GM18907 (cell line): ENCODE results near the gene IL32.

Experiments used
- ATAC-seq: cut with Tn5 transposase; IDR thresholded peaks from one replicate; pipeline ENCODE4 v1.9.1; 2021; ENCODE audit warnings: mild to moderate bottlenecking, moderate library complexity; ENCODE audit not compliant: unreplicated experiment

The IL32 gene

DNA sequence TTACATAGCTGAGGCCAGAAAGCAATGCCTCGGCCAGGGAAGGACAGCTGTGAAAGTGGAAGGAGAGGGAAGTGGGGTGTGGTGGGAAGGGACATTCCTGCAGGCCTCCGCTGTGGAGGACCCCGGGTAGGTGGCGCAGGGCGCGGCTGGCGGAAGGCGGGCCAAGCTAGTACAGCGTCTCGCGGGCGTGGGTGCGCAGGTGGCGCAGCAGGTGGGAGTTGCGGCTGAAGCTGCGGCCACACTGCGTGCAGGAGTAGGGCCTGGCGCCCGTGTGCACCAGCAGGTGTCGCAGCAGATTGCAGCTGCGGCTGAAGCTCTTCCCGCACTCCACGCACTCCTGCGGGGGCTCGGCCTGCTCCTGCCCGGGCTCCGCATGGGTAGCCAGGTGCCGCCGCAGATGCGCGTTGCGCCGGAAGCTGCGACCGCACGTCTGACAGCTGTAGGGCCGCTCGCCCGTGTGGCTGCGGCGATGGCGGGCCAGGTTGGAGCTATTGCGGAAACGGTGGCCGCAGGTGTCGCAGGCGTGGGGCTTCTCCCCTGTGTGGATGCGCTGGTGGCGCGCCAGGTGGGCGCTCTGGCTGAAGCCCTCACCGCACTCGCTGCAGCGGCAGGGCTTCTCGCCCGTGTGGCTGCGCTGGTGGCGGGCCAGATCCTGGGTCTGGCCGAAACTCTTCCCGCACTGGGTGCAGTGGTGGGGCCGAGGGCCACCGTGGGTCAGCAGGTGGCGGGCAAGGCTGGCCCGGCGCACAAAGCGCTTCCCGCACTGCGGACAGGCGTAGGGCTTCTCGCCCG lies 23.7 kb downstream of the IL32 start:
- ATAC-seq, result no peak

- ATAC-seq, result no peak
These were observed 24.5 kb downstream of the IL32 start for GRCh38 chr16:3089717-3090592.

- ATAC-seq, result no peak
These were observed 26.1 kb downstream of the IL32 start for GRCh38 chr16:3091551-3091950.

DNA sequence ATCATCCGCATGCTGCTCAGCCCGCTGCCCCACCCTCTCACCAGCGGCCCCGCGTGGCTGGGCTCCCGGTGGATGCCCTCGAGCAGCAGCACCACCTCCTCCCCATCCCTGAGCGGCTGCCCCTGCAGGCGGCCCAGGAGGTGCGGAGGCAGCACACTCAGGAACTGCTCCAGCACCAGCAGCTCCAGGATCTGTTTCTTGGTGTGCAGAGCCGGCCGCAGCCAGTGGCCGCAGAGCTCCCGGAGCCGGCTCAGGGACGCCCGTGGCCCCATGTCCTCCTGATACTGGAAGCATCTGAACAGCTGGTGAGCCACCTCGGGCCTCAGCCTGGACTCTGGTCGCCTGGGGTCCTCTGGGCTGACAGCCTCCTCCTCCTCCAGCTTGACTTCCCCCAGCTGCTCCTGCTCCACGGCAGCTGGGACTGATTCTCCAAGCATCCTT lies 27.1 kb downstream of the IL32 start:
- ATAC-seq, result no peak

DNA sequence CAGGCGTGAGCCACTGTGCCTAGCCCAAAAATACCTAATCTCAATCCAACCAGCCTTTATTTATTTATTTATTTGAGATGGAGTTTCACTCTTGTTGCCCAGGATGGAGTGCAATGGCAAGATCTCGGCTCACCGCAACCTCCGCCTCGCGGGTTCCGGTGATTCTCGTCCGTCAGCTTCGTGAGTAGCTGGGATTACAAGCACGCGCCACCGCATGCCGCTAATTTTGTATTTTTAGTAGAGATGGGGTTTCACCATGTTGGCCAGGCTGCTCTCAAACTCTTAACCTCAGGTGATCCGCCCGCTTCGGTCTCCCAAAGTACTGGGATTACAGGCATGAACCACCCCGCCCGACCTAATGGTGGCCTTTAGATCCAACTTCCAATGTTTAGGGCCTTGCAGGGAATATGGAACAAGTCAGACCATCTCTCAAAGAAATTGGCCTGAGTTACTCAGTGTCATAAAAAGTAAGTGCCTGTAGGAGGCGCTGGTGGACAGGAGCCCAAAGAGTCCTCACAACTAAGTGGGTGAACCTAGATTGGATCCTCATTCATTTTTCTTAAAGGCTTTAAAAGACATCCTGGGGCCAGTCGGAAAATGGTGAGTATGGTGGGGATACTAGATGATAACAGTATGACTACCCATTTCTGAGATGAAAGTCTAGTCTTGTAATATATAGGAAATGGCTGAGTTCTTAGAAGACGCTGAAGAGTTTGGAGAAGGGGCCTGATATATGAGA lies 29.0 kb downstream of the IL32 start:
- ATAC-seq, result no peak

- peak; percentile 68 for ATAC-seq
These were observed 30.4 kb downstream of the IL32 start for GRCh38 chr16:3095869-3096268.

GRCh38 chr16:3096362-3096761 lies 30.9 kb downstream of the IL32 start:
- ATAC-seq, result no peak

DNA sequence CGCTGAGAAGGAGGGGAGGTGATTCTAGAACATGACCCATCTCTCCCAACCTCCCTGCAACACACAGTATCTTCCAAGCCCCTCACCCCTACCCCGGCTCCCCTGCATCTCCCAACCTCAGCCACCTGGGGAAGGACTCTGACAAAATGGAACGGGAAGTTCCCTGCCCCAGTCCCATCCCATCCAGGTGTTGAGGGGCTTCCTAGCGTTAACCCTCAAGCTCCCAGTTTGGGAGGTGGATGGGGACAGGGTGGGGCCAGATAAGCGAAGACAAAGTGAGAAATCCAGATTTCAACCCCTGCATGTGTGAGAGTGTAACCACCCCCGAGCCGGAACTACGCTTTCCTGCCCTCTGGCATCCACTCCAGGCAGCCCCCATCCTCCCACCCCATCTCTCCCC lies 31.8 kb downstream of the IL32 start:
- no peak for ATAC-seq

DNA sequence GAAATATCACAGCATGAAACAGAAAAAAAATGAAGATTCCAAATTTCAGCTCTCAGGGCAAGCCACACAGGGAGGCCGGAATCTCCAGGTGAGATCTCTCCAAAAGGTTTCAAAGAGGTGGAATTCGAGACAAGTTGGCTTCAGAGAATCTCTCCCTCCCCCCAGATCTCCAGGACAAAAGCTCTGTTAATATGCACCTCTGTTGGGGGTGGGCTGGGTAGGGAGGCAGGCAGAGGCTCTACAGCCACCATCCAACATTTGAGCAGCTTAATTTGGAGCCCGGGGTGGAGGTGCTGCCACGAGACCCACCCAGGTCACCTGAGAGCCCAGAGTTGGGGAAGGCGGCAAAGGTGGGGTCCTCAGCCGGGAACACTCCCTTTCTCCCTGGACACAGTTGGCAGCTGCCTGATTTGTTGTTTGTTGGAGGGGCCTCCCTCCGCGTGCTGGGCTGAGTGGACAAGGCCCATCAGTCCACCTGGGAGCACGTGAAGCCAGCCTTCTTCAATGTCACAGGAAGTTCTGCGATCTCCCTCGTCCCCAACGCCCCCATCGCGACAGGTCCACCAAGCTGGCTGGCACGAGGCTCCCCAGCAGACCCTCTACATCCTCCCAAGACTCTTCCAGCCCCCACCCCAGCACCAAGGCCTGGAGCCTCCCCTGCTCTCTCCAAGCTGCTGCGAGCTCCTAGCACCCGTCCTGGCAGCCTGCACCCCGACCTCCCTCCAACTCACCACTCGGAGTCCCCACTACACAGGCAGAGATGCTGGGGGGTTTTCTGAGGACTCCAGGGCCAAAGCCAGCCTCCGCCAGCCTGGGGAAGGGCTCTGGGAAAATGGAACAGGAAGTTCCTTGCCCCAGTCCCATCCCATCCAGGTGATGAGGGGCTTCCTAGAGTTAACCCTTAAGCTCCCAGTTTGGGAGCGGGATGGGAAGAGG lies 33.3 kb downstream of the IL32 start, which contains the start of gene ZSCAN10:
Gene ZSCAN10, minus strand, starts transcription at position 836 of the 936 bp plus-strand sequence. CDS start 6,357 bp downstream, outside the sequence.
- no peak for ATAC-seq

GRCh38 chr16:3099395-3099731 lies 33.9 kb downstream of the IL32 start:
- ATAC-seq, result no peak

GRCh38 chr16:3099732-3100499 lies 34.5 kb downstream of the IL32 start:
- peak; percentile 38 for ATAC-seq

- ATAC-seq, result no peak
These were observed 35.8 kb downstream of the IL32 start for GRCh38 chr16:3101018-3101840.

DNA sequence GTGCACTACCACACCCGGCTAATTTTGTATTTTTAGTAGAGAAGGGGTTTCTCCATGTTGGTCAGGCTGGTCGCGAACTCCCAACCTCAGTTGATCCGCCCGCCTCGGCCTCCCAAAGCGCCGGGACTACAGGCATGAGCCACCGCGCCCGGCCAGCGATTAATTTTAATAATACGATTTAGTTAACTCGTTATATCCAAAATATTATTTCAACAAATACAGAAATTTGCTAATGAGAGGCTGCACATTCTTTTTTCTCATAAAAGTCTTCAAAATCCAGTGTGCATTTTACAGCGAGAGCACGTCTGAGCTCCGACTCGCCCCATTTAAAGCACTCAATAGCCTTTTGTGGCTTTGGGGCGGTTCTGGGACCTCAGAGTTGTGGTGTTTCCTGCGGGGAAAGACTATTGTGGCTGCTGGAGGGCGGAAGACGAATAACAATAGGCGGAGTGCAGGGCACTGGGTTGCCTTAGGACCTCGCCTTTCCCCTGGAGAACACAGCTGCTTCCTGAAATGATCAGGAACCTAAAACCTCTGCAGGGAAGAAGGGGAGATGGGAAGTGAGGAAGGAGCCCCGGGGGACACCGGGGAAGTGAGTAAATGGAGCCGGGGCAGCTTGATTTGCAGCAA lies 36.5 kb downstream of the IL32 start:
- ATAC-seq, result no peak

GRCh38 chr16:3106205-3106928 lies 40.9 kb downstream of the IL32 start:
- peak; percentile 85 for ATAC-seq

GRCh38 chr16:3112058-3112880 lies 46.8 kb downstream of the IL32 start, which contains the start of gene ZNF205:
Gene ZNF205 (plus strand): TSS chr16:3112586. CDS start chr16:3113431, 845 bp downstream.
- ATAC-seq, result no peak

- no peak for ATAC-seq
These were observed 47.6 kb downstream of the IL32 start for GRCh38 chr16:3112881-3113574.
